Measurements from ENCODE around the gene NTN5. TPM values are rescaled to one million over a fixed set of nuclear protein-coding genes. Genes with fewer than 3 reads are reported as not detected.
A peak's percentile ranks its signal among the peaks of the same experiment; 100 is the strongest.
"Not testable (repeated sequence)": the region's sequence is repeated elsewhere in the genome, so short reads cannot be mapped to it uniquely, and the experiment has no call there.

Gene NTN5
- total and polyA plus RNA-seq, 12 donors = 0.11 to 2.4 (median 0.42) TPM; not detected in 3

DNA sequence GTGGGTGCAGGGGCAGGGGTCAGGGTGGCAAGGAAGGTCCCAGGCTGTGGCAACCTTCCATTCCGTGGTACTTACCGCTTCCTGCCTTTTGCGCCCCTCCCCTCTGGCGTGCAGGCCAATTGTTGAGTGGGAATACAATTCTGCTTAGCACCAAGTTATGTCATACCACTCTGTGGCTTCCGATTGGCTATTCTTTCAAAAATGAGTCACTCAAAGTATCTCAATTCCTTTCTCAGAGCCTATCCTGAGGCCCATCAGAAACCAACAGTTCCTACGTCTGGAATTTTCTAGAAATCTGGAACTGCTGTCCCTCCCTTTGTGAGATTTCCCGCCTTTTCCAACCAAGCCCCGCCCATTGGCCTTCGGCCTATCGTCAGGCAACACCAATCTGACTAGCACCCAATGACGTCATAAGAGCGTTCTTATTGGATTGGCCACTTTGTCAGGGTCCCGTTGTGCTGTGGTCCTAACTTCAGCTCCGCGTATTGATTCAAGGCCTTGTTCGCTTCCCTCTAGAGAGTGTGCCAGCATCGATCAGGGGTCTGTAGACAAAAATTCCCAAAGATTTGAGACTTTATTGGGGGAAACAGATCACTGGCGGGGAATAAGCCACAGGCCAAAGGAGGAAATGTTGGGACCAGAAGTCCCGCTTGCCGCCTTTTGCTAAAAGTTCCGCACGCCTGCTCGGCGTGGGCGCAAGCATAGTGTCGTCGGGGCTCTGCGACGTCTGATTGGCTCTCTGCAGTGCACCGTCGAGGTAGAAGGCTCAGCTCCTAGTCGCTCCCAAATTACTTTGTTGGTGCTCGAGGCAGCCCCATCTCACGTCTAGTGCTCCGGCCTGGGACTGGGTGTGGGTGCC, 11.7 kb downstream of the NTN5 start:
- no peaks in the 10 kb centered on the region for H3K27me3 ChIP-seq
- peak; percentile 84 to 95 (median 89) for DNase-seq
- peak overlapping the region in 2 of 5 donors; percentile 49 to 51 for H3K27ac ChIP-seq
- H3K4me3 ChIP-seq = no peak overlapping the region
- WGBS, 4 donors = 52 to 54% (median 53%) methylated on average over 31 to 35 of the region's 35 CpGs
- peaks cover 0 to 9% of the 10 kb centered on the region in 2 donors for H3K4me1 ChIP-seq (replicated peaks in 1 of 2)
- intact Hi-C loops (cut with DNase I) = no loop called here
- no peaks in the 10 kb centered on the region for H3K9me3 ChIP-seq (replicated peaks in 1 of 3)
- TF ChIP-seq, protein P1, sequence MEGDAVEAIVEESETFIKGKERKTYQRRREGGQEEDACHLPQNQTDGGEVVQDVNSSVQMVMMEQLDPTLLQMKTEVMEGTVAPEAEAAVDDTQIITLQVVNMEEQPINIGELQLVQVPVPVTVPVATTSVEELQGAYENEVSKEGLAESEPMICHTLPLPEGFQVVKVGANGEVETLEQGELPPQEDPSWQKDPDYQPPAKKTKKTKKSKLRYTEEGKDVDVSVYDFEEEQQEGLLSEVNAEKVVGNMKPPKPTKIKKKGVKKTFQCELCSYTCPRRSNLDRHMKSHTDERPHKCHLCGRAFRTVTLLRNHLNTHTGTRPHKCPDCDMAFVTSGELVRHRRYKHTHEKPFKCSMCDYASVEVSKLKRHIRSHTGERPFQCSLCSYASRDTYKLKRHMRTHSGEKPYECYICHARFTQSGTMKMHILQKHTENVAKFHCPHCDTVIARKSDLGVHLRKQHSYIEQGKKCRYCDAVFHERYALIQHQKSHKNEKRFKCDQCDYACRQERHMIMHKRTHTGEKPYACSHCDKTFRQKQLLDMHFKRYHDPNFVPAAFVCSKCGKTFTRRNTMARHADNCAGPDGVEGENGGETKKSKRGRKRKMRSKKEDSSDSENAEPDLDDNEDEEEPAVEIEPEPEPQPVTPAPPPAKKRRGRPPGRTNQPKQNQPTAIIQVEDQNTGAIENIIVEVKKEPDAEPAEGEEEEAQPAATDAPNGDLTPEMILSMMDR (IDR thresholded peaks at IDR 0.05) = no peak
- TF ChIP-seq POLR2A (IDR thresholded peaks at IDR 0.05) = no peak
- H3K36me3 ChIP-seq (replicated peaks in 1 of 2) = no peaks in the 10 kb centered on the region

DNA sequence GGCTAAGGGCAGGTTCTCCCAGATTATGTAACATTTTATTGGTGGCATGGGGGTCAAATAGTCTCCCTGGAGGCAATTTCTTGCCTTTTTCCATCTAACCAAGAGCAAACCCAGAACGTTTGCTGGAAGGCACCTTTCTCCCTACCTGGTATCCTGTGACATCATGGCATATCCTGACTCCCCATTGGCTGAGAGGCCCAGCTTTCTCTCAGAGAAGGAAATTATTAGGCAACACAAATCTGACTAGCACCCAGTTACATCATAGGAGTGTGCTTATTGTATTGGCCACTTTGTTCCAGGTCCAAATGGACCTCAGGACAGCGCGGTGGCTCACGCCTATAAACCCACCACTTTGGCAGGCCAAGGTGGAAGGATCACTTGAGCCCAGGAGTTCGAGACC, 13.0 kb downstream of the NTN5 start:
- 76 to 80% (median 77%) methylated on average over 5 of the region's 5 CpGs for WGBS, 4 donors
- no peaks in the 10 kb centered on the region for H3K36me3 ChIP-seq (replicated peaks in 1 of 2)
- DNase-seq = peak in 3 of 7 donors; percentile 55 to 77 (median 59)
- no peak overlapping the region for H3K27ac ChIP-seq
- no peak for TF ChIP-seq POLR2A (IDR thresholded peaks at IDR 0.05)
- TF ChIP-seq, protein P1 (IDR thresholded peaks at IDR 0.05) = no peak
- no peaks in the 10 kb centered on the region for H3K27me3 ChIP-seq
- H3K9me3 ChIP-seq (replicated peaks in 1 of 3) = no peaks in the 10 kb centered on the region
- intact Hi-C loops (cut with DNase I) = no loop called here
- H3K4me3 ChIP-seq = no peak overlapping the region
- H3K4me1 ChIP-seq (replicated peaks in 1 of 2) = peaks cover 0 to 9% of the 10 kb centered on the region in 2 donors

DNA sequence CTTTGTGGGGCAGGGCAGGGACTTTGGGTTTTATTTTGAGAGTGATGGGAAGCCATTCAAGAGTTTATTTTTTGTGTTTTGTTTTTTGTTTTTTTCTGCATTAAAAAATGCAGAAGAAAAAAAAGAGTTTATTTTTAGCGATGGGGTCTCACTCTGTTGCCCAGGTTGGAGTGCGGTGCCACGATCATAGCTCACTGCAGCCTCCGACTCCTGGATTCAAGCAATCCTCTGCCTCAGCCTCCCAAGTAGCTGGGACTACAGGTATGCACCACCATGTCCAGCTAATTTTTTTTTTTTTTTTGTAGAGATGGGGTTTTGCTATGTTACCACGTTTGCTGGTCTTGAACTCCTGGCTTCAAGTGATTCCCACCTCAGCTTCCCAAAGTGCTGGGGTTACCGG, 14.3 kb downstream of the NTN5 start:
- peaks cover 0 to 9% of the 10 kb centered on the region in 2 donors for H3K4me1 ChIP-seq (replicated peaks in 1 of 2)

DNA sequence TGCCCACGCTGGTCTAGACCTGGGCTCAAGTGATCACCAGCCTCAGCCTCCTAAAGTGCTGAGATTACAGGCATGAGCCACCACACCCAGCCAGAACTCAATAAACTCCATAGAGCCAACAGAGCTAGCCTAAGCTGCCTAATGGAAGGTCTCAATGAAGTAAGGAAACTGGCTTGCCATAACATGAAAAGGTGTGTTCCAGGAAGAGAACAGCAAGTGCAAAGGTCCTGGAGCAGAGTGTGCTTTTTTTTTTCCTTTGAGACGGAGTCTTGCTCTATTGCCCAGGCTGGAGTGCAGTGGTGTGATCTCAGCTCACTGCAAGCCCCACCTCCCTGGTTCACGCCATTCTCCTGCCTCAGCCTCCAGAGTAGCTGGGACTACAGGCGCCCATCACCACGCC, 15.0 kb downstream of the NTN5 start:
- H3K27me3 ChIP-seq; H3K27ac ChIP-seq; DNase-seq; H3K36me3 ChIP-seq (replicated peaks in 1 of 2); intact Hi-C loops (cut with DNase I); H3K4me3 ChIP-seq; H3K4me1 ChIP-seq (replicated peaks in 1 of 2); H3K9me3 ChIP-seq (replicated peaks in 1 of 3): not testable (repeated sequence)
- WGBS, 4 donors = 96 to 98% (median 96%) methylated on average over 4 to 5 of the region's 5 CpGs

More for the DNA sequence above, 14.3 kb downstream of the NTN5 start:
- no peak overlapping the region for H3K4me3 ChIP-seq
- no peak overlapping the region for H3K27ac ChIP-seq
- no peaks in the 10 kb centered on the region for H3K36me3 ChIP-seq (replicated peaks in 1 of 2)
- intact Hi-C loops (cut with DNase I) = no loop called here
- no peaks in the 10 kb centered on the region for H3K27me3 ChIP-seq
- no peaks in the 10 kb centered on the region for H3K9me3 ChIP-seq (replicated peaks in 1 of 3)
- 87 to 91% (median 90%) methylated on average over 6 of the region's 6 CpGs for WGBS, 4 donors
- TF ChIP-seq POLR2A (IDR thresholded peaks at IDR 0.05) = no peak
- TF ChIP-seq, protein P1 (IDR thresholded peaks at IDR 0.05) = no peak
- DNase-seq = no peak
